Measurements from ENCODE around the gene NLRC5. TPM values are rescaled to one million over a fixed set of nuclear protein-coding genes. Genes with fewer than 3 reads are reported as not detected.
A peak's percentile ranks its signal among the peaks of the same experiment; 100 is the strongest.

NLRC5 gene
- total RNA-seq, 2 donors from 2014 or later: 8.3 to 23.4 TPM

GRCh38 chr16:57128771-57129389, 139.5 kb downstream of the NLRC5 start:
- no peaks in the 10 kb centered on the region for H3K27me3 ChIP-seq
- no peak for ATAC-seq
- no peaks in the 10 kb centered on the region for H3K9me3 ChIP-seq
- TF ChIP-seq CTCF (IDR thresholded peaks at IDR 0.05): no peak
- no peak for TF ChIP-seq POLR2A (IDR thresholded peaks at IDR 0.05)
- WGBS, 2 donors: 79 to 83% methylated on average over 11 of the region's 11 CpGs
- no peaks in the 10 kb centered on the region for H3K4me1 ChIP-seq
- DNase-seq: no peak
- no peaks in the 10 kb centered on the region for H3K36me3 ChIP-seq (replicated peaks in 1 of 2; ENCODE audit: insufficient read depth in 1 of 2, low read depth in 2 of 2)
- no peak overlapping the region for H3K27ac ChIP-seq
- intact Hi-C loops (cut with DNase I): no loop called here
- no peak overlapping the region for H3K4me3 ChIP-seq

GRCh38 chr16:57130950-57131321, 141.6 kb downstream of the NLRC5 start:
- Histone ChIP-seq H3K4me1 (no peaks in the 10 kb centered on the region), H3K9me3 (no peaks in the 10 kb centered on the region), H3K4me3 (no peak overlapping the region), H3K27ac (no peak overlapping the region), H3K27me3 (no peaks in the 10 kb centered on the region), H3K36me3 (replicated peaks in 1 of 2; ENCODE audit: insufficient read depth in 1 of 2, low read depth in 2 of 2) (no peaks in the 10 kb centered on the region)
- no peak for ATAC-seq
- no peak for DNase-seq
- no peak for TF ChIP-seq CTCF (IDR thresholded peaks at IDR 0.05)
- intact Hi-C loops (cut with DNase I): no loop called here
- 95 to 97% methylated on average over 4 to 6 of the region's 6 CpGs for WGBS, 2 donors

GRCh38 chr16:57131351-57131970, 142.1 kb downstream of the NLRC5 start:
- ATAC-seq: no peak
- Histone ChIP-seq H3K36me3 (replicated peaks in 1 of 2; ENCODE audit: insufficient read depth in 1 of 2, low read depth in 2 of 2) (no peaks in the 10 kb centered on the region), H3K27ac (no peak overlapping the region), H3K4me1 (no peaks in the 10 kb centered on the region), H3K9me3 (no peaks in the 10 kb centered on the region), H3K27me3 (no peaks in the 10 kb centered on the region), H3K4me3 (no peak overlapping the region)
- intact Hi-C loops (cut with DNase I): no loop called here
- TF ChIP-seq CTCF (IDR thresholded peaks at IDR 0.05): no peak
- TF ChIP-seq POLR2A (IDR thresholded peaks at IDR 0.05): no peak
- DNase-seq: no peak
- WGBS, 2 donors: 84% methylated on average over 9 to 17 of the region's 17 CpGs

GRCh38 chr16:57132470-57132869, 143.1 kb downstream of the NLRC5 start:
- TF ChIP-seq POLR2A (IDR thresholded peaks at IDR 0.05): no peak
- no peaks in the 10 kb centered on the region for H3K9me3 ChIP-seq
- H3K36me3 ChIP-seq (replicated peaks in 1 of 2; ENCODE audit: insufficient read depth in 1 of 2, low read depth in 2 of 2): no peaks in the 10 kb centered on the region
- WGBS, 2 donors: 88% methylated on average over 1 of the region's 1 CpG; no CpG with 5 or more reads in 1 of the 2 donors
- H3K27me3 ChIP-seq: no peaks in the 10 kb centered on the region
- intact Hi-C loops (cut with DNase I): no loop called here
- H3K4me1 ChIP-seq: no peaks in the 10 kb centered on the region
- no peak overlapping the region for H3K4me3 ChIP-seq
- peak; percentile 70 for ATAC-seq
- peak overlapping the region in 1 of 4 donors; percentile 5 for H3K27ac ChIP-seq
- DNase-seq: peak; percentile 22 to 45 (median 34)

- intact Hi-C loops (cut with DNase I): no loop called here
- no peaks in the 10 kb centered on the region for H3K4me1 ChIP-seq
- DNase-seq (no peak), ATAC-seq (no peak)
- H3K27ac ChIP-seq: no peak overlapping the region
- TF ChIP-seq CTCF (IDR thresholded peaks at IDR 0.05) (no peak), POLR2A (IDR thresholded peaks at IDR 0.05) (no peak)
- no peaks in the 10 kb centered on the region for H3K36me3 ChIP-seq (replicated peaks in 1 of 2; ENCODE audit: insufficient read depth in 1 of 2, low read depth in 2 of 2)
- 66 to 100% methylated on average over 1 to 4 of the region's 4 CpGs for WGBS, 2 donors
- no peak overlapping the region for H3K4me3 ChIP-seq
- H3K27me3 ChIP-seq: no peaks in the 10 kb centered on the region
- H3K9me3 ChIP-seq: no peaks in the 10 kb centered on the region
These were observed 143.7 kb downstream of the NLRC5 start for GRCh38 chr16:57133031-57133430.

Other genes with a start within 250 kb of the NLRC5 start
- not detected for gene SLC12A3, start 124.3 kb upstream of the NLRC5 start, total RNA-seq
- 100 to 1,000 TPM; 211 to 293 TPM for gene HERPUD1, start 57.4 kb upstream of the NLRC5 start, total RNA-seq
- gene CETP, start 27.6 kb upstream of the NLRC5 start, total RNA-seq: under 1 TPM in 1 of 2 donors, not detected in 1; 0.66 TPM
- gene CPNE2, start 103.0 kb downstream of the NLRC5 start, total RNA-seq: 10 to 100 TPM in 1 of 2 donors, 1 to 10 TPM in 1; 8.8 to 16.5 TPM
- gene PSME3IP1, start 196.5 kb downstream of the NLRC5 start, total RNA-seq: 10 to 100 TPM; 26.7 to 32.9 TPM
- gene RSPRY1, start 196.8 kb downstream of the NLRC5 start, total RNA-seq: 10 to 100 TPM; 13.8 to 31.4 TPM

All from body of pancreas (tissue), 4 donors.